Peyer's patch (tissue), 4 donors: ENCODE results near the gene MAPK14. TPM values are rescaled to one million over a fixed set of nuclear protein-coding genes. Genes with fewer than 3 reads are reported as not detected.
"Not testable (repeated sequence)": the region's sequence is repeated elsewhere in the genome, so short reads cannot be mapped to it uniquely, and the experiment has no call there.

Experiments used
- DNase-seq, 3 donors: peaks; one replicate each; pipeline ENCODE4 v3.0.0-alpha.2; 2017 to 2019
- H3K27ac ChIP-seq, 4 donors: fragments of 200-600 bp; sonication (generic); one replicate each; pipeline ENCODE4 v1.5.1; 2016 to 2019
- H3K27me3 ChIP-seq, 2 donors: fragments of 200-600 bp; sonication (generic); one replicate each; pipeline ENCODE4 v1.5.1; 2019
- H3K36me3 ChIP-seq, 3 donors: fragments of 200-600 bp; sonication (generic); one replicate each; pipeline ENCODE4 v1.5.1; 2016 to 2019
- H3K4me1 ChIP-seq, 4 donors: fragments of 200-600 bp; sonication (generic); one replicate each; pipeline ENCODE4 v1.5.1; 2016 to 2019
- H3K4me3 ChIP-seq, 4 donors: fragments of 200-600 bp; sonication (generic); 1 replicate in 3 of 4; 2 replicates in 1 of 4; pipeline ENCODE4 v1.5.1; 2016 to 2019; ENCODE audit warnings: mild to moderate bottlenecking in 1 of 4
- H3K9me3 ChIP-seq, 4 donors: fragments of 200-600 bp; sonication (generic); one replicate each; pipeline ENCODE4 v1.5.1; 2016 to 2019; ENCODE audit warnings: mild to moderate bottlenecking in 1 of 4
- CTCF ChIP-seq, 6 experiments: fragments of 450-650 bp in 4 of 6; fragments of 200-600 bp in 2 of 6; sonication (generic) in 1 of 6; IDR thresholded peaks; one replicate each; pipeline ENCODE4 v1.5.1; 2017 to 2019; ENCODE audit warnings: antibody characterized with exemption in 6 of 6, mild to moderate bottlenecking in 3 of 6, moderate library complexity in 1 of 6
- POLR2A ChIP-seq, 2 donors: fragments of 450-650 bp; IDR thresholded peaks; one replicate each; pipeline ENCODE4 v1.5.1; 2017; ENCODE audit warnings: antibody characterized with exemption in 2 of 2, mild to moderate bottlenecking in 2 of 2, moderate library complexity in 2 of 2
- total RNA-seq, 4 donors: library from RNA; depleted of rRNA; stranded (reverse); fragments of >200 nt; gene quantifications; one replicate each; pipeline ENCODE4 v1.1.0, GENCODE V29; 2016

MAPK14 gene
- total RNA-seq: 100 to 1,000 TPM in 2 of 4 donors, 10 to 100 TPM in 2; 64.4 to 109 (median 97.4) TPM

GRCh38 chr6:36027501-36028087 is at the start of gene MAPK14:
Gene MAPK14, plus strand, starts transcription at chr6:36027808. Its CDS starts 350 bp downstream, at chr6:36028158.
- TF ChIP-seq POLR2A (IDR thresholded peaks at IDR 0.05) (peak; percentile 93 to 97), CTCF (IDR thresholded peaks at IDR 0.05) (peak; percentile 70 to 98 (median 94))
- peak within 1 kb of the TSS; percentile 84 to 97 (median 94) for H3K27ac ChIP-seq
- peaks cover 0 to 23% (median 3%) of the 10 kb centered on the region in 4 donors for H3K4me1 ChIP-seq
- DNase-seq: peak; percentile 99 to 100 (median 100)
- H3K4me3 ChIP-seq: peak within 1 kb of the TSS; percentile 61 to 99 (median 93)
- no peaks in the 10 kb centered on the region for H3K9me3 ChIP-seq
- no peaks in the 10 kb centered on the region for H3K27me3 ChIP-seq
- no peaks in the 10 kb centered on the region for H3K36me3 ChIP-seq

- not testable (repeated sequence) for H3K9me3 ChIP-seq, H3K4me3 ChIP-seq, DNase-seq, H3K27ac ChIP-seq, H3K27me3 ChIP-seq, H3K36me3 ChIP-seq, H3K4me1 ChIP-seq
Measured at GRCh38 chr6:35980126-35980525, 47.5 kb upstream of the MAPK14 start.

- Histone ChIP-seq H3K4me1 (no peaks in the 10 kb centered on the region), H3K4me3 (no peak overlapping the region)
- no peak for TF ChIP-seq POLR2A (IDR thresholded peaks at IDR 0.05)
Measured at GRCh38 chr6:35980991-35981645, 46.5 kb upstream of the MAPK14 start.

GRCh38 chr6:35984701-35985100 is 42.9 kb upstream of the MAPK14 start:
- DNase-seq: no peak
- Histone ChIP-seq H3K27me3 (no peaks in the 10 kb centered on the region), H3K27ac (no peak overlapping the region), H3K4me3 (no peak overlapping the region), H3K4me1 (no peaks in the 10 kb centered on the region), H3K9me3 (no peaks in the 10 kb centered on the region), H3K36me3 (no peaks in the 10 kb centered on the region)
- no peak for TF ChIP-seq POLR2A (IDR thresholded peaks at IDR 0.05)
- TF ChIP-seq CTCF (IDR thresholded peaks at IDR 0.05): no peak

More at GRCh38 chr6:35980991-35981645, 46.5 kb upstream of the MAPK14 start:
- Histone ChIP-seq H3K27me3 (no peaks in the 10 kb centered on the region), H3K27ac (no peak overlapping the region), H3K36me3 (no peaks in the 10 kb centered on the region), H3K9me3 (no peaks in the 10 kb centered on the region)
- DNase-seq: no peak

GRCh38 chr6:35988047-35988446 is 39.6 kb upstream of the MAPK14 start:
- DNase-seq, H3K36me3 ChIP-seq, H3K9me3 ChIP-seq, H3K4me1 ChIP-seq, H3K27me3 ChIP-seq, H3K27ac ChIP-seq, H3K4me3 ChIP-seq: not testable (repeated sequence)

GRCh38 chr6:35993150-35993549 is 34.5 kb upstream of the MAPK14 start:
- no peak for DNase-seq
- H3K27me3 ChIP-seq: no peaks in the 10 kb centered on the region
- H3K4me3 ChIP-seq: no peak overlapping the region
- no peaks in the 10 kb centered on the region for H3K4me1 ChIP-seq
- H3K27ac ChIP-seq: no peak overlapping the region
- no peak for TF ChIP-seq POLR2A (IDR thresholded peaks at IDR 0.05)
- no peak for TF ChIP-seq CTCF (IDR thresholded peaks at IDR 0.05)
- no peaks in the 10 kb centered on the region for H3K36me3 ChIP-seq
- H3K9me3 ChIP-seq: no peaks in the 10 kb centered on the region

- H3K36me3 ChIP-seq: no peaks in the 10 kb centered on the region
- H3K9me3 ChIP-seq: no peaks in the 10 kb centered on the region
- no peaks in the 10 kb centered on the region for H3K27me3 ChIP-seq
- TF ChIP-seq CTCF (IDR thresholded peaks at IDR 0.05): no peak
- TF ChIP-seq POLR2A (IDR thresholded peaks at IDR 0.05): no peak
- DNase-seq: no peak
- H3K4me1 ChIP-seq: no peaks in the 10 kb centered on the region
- no peak overlapping the region for H3K27ac ChIP-seq
- no peak overlapping the region for H3K4me3 ChIP-seq
Measured at GRCh38 chr6:36000451-36000850, 27.2 kb upstream of the MAPK14 start.
